K562 (cell line): Measurements from ENCODE around the gene MYO15B. TPM values are rescaled to one million over a fixed set of nuclear protein-coding genes. Genes with fewer than 3 reads are reported as not detected.

Experiments used
- AFF1 ChIP-seq, 2 experiments: fragments of 450-650 bp; IDR thresholded peaks; 2 replicates each; pipeline ENCODE4 v1.6.1; 2018; ENCODE audit warnings: mild to moderate bottlenecking in 2 of 2, low read depth in 1 of 2; ENCODE audit not compliant: partially characterized antibody in 2 of 2
- ESRRA ChIP-seq: fragments of 450-650 bp; IDR thresholded peaks from 2 replicates; pipeline ENCODE4 v1.6.1; 2014; ENCODE audit warnings: low read depth, mild to moderate bottlenecking, moderate library complexity, borderline replicate concordance
- NCOA4 ChIP-seq: fragments of 450-650 bp; IDR thresholded peaks from 2 replicates; pipeline ENCODE4 v1.6.1; 2018; ENCODE audit warnings: mild to moderate bottlenecking; ENCODE audit not compliant: partially characterized antibody
- PATZ1 ChIP-seq: fragments of 250-450 bp; sonication (Bioruptor Pico); IDR thresholded peaks from 2 replicates; pipeline ENCODE4 v1.5.0; 2020; ENCODE audit warnings: mild to moderate bottlenecking, borderline replicate concordance
- RBM17 ChIP-seq: fragments of 200-400 bp; formaldehyde crosslinking; IDR thresholded peaks from 2 replicates; pipeline ENCODE4 v1.6.1; 2017; ENCODE audit warnings: low read depth, mild to moderate bottlenecking, low read length, borderline replicate concordance
- RFX1 ChIP-seq: fragments of 450-650 bp; IDR thresholded peaks from 2 replicates; pipeline ENCODE4 v1.6.1; 2016; ENCODE audit warnings: mild to moderate bottlenecking, moderate library complexity
- SREBF2 ChIP-seq: sonication (generic); formaldehyde crosslinking; IDR thresholded peaks from 2 replicates; pipeline ENCODE4 v1.4.0; 2020; ENCODE audit warnings: mild to moderate bottlenecking, missing genetic modification reagents
- STAG1 ChIP-seq: sonication (generic); formaldehyde crosslinking; IDR thresholded peaks from 2 replicates; pipeline ENCODE4 v1.5.0; 2020; ENCODE audit warnings: missing genetic modification reagents, borderline replicate concordance
- ZNF740 ChIP-seq, 3 experiments: fragments of 200-800 bp in 1 of 3; sonication (Bioruptor generic) in 1 of 3; sonication (generic) in 1 of 3; formaldehyde crosslinking in 1 of 3; IDR thresholded peaks; 2 replicates each; pipeline versions ENCODE4 v1.6.1 to v1.8.0; 2016 to 2022; ENCODE audit warnings: mild to moderate bottlenecking in 2 of 3, missing compliant biosample characterization in 2 of 3, missing genetic modification characterization in 2 of 3, missing genetic modification reagents in 1 of 3
- polyA plus RNA-seq, 8 experiments: library from polyadenylated mRNA; depleted of rRNA in 4 of 8; stranded (reverse) in 5 of 8; unstranded in 3 of 8; fragments of >200 nt; fragmentation: Nextera tagmentation in 2 of 8; fragmentation: Illumina TruSeq in 1 of 8; extraction: Ambion mirVana in 2 of 8; extraction: Trizol in 1 of 8; gene quantifications; 2 replicates each; pipeline versions ENCODE4 v1.2.1 to v1.2.3, GENCODE V29; 2011 to 2014; ENCODE audit warnings: inconsistent platforms in 1 of 8, missing spikeins in 1 of 8
- total RNA-seq, 7 experiments: library from RNA; depleted of rRNA in 6 of 7; stranded (reverse); fragments of >200 nt in 6 of 7; fragmentation: Illumina TruSeq in 2 of 7; extraction: Trizol in 2 of 7; gene quantifications; 2 replicates each; pipeline versions ENCODE4 v1.2.1 to v1.2.3, GENCODE V29; 2011 to 2021; ENCODE audit warnings: low replicate concordance in 1 of 7
- TF ChIP-seq, protein P1 (sequence below): fragments of 450-650 bp; IDR thresholded peaks from 2 replicates; pipeline ENCODE4 v1.6.1; 2014; ENCODE audit warnings: low read depth, mild to moderate bottlenecking, moderate library complexity, borderline replicate concordance
- TF ChIP-seq, protein P2 (sequence below): sonication (generic); formaldehyde crosslinking; IDR thresholded peaks from 2 replicates; pipeline ENCODE4 v1.9.0; 2022; ENCODE audit warnings: mild to moderate bottlenecking, missing genetic modification reagents
- TF ChIP-seq, protein P3 (sequence below): sonication (generic); formaldehyde crosslinking; IDR thresholded peaks from 2 replicates; pipeline ENCODE4 v1.8.0; 2022; ENCODE audit warnings: missing genetic modification reagents, mild to moderate bottlenecking, moderate library complexity, borderline replicate concordance

The MYO15B gene
- total and polyA plus RNA-seq, 9 of the 15 experiments (the other 6 are each of a cell fraction or from before 2014, with no cell fraction given): 0.05 to 3.1 (median 0.83) TPM; not detected in 2

DNA sequence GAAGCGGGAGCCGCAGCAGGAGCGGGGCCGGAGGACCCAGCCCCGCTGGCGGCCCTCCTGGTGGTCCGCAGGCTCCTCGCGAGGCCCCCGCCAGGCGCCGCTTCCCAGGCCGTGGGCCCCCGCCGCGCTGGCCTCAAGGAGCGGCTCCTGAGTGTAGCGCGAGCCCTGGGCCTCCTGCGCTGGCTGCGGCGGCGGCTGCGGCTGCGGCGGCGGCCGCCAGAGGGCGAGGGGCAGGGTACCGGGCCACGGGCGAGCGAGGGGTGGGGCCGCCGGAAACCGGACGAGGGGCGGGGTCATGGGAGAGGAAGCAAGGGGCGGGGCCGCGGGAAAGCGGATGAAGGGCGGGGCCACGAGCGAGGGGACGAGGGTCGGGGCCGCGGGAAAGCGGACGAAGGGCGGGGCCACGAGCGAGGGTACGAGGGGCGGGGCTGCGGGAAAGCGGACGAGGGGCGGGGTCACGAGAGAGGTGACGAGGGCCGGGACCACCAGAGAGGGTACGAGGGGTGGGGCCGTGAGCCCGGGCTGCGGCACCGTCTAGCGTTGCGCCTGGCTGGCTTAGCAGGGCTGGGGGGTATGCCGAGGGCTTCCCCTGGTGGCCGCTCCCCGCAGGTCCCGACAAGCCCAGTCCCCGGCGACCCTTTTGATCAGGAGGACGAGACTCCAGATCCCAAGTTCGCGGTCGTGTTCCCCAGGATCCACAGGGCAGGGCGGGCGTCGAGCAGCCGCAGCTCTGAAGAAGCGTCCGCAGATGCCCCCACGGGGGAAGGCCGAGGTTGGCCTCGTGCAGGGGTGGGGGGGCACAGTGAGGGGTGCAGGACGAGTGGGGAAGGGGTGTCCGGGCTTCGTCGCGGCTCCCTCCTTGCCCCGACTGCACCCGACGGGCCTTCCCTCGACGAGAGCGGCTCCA, 1.7 kb downstream of the MYO15B start (continued):
- TF ChIP-seq AFF1 (IDR thresholded peaks at IDR 0.05; ENCODE audit: low read depth in 1 of 2, partially characterized antibody in 2 of 2) (no peak), ESRRA (peak; percentile 26; the same call in 1 of the 2 replicates), NCOA4 (no peak), SREBF2 (CRISPR knock-in tag) (no peak), STAG1 (CRISPR knock-in tag) (0 out of 2 replicates have a peak, but pooled peaks have one; percentile 7), ZNF740 (CRISPR knock-in tag; IDR thresholded peaks at IDR 0.05) (peak; percentile 92), ZNF740 (tag; IDR thresholded peaks at IDR 0.05) (peak in 1 of 2 experiments; percentile 62; a peak in 1 of 4 replicates), RBM17 (no peak), RFX1 (no peak), PATZ1 (CRISPR knock-in tag) (no peak)
- TF ChIP-seq, protein P1, sequence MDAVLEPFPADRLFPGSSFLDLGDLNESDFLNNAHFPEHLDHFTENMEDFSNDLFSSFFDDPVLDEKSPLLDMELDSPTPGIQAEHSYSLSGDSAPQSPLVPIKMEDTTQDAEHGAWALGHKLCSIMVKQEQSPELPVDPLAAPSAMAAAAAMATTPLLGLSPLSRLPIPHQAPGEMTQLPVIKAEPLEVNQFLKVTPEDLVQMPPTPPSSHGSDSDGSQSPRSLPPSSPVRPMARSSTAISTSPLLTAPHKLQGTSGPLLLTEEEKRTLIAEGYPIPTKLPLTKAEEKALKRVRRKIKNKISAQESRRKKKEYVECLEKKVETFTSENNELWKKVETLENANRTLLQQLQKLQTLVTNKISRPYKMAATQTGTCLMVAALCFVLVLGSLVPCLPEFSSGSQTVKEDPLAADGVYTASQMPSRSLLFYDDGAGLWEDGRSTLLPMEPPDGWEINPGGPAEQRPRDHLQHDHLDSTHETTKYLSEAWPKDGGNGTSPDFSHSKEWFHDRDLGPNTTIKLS: 0 out of 2 replicates have a peak, but pooled peaks have one; percentile 27
- TF ChIP-seq, protein P2, sequence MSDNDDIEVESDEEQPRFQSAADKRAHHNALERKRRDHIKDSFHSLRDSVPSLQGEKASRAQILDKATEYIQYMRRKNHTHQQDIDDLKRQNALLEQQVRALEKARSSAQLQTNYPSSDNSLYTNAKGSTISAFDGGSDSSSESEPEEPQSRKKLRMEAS (CRISPR knock-in tag): 0 out of 2 replicates have a peak, but pooled peaks have one; percentile 16
- TF ChIP-seq, protein P3, sequence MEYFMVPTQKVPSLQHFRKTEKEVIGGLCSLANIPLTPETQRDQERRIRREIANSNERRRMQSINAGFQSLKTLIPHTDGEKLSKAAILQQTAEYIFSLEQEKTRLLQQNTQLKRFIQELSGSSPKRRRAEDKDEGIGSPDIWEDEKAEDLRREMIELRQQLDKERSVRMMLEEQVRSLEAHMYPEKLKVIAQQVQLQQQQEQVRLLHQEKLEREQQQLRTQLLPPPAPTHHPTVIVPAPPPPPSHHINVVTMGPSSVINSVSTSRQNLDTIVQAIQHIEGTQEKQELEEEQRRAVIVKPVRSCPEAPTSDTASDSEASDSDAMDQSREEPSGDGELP (CRISPR knock-in tag): 0 out of 2 replicates have a peak, but pooled peaks have one; percentile 28
